Mucosa of descending colon (tissue), 3 donors: Measurements from ENCODE around the gene HPCA. TPM values are rescaled to one million over a fixed set of nuclear protein-coding genes. Genes with fewer than 3 reads are reported as not detected.

Experiments
- ATAC-seq: fragments of 200-7000 bp; cut with Tn5 transposase; one replicate; pipeline ENCODE4 v1.9.1; 2020; ENCODE audit warnings: mild to moderate bottlenecking, moderate library complexity
- DNase-seq, 3 donors: peaks; one replicate each; pipeline ENCODE4 v3.0.0-alpha.2; 2020
- H3K36me3 ChIP-seq: fragments of 200-600 bp; one replicate; pipeline ENCODE4 v1.8.0; 2021; ENCODE audit warnings: low read depth, mild to moderate bottlenecking
- H3K4me1 ChIP-seq: fragments of 200-600 bp; one replicate; pipeline ENCODE4 v1.8.0; 2021; ENCODE audit warnings: low read depth, mild to moderate bottlenecking
- H3K4me3 ChIP-seq: fragments of 200-600 bp; one replicate; pipeline ENCODE4 v1.8.0; 2021; ENCODE audit warnings: mild to moderate bottlenecking
- H3K9me3 ChIP-seq: fragments of 200-600 bp; one replicate; pipeline ENCODE4 v1.8.0; 2021; ENCODE audit warnings: mild to moderate bottlenecking
- intact Hi-C, 2 donors: fragments of 100-400 bp; cut with DNase I in 1 of 2; cut with micrococcal nuclease in 1 of 2; formaldehyde crosslinking; loops; one replicate each; pipeline versions ENCODE4 v1.11.0 to v1.11.1; 2022; cut with DNase I, micrococcal nuclease
- total RNA-seq, 3 donors: library from RNA; stranded (reverse); fragmentation: NEBNext Ultra II Directional in 2 of 3; extraction: Animal tissue kit (Norgen Biotek cat#: 25700) in 2 of 3; gene quantifications; one replicate each; pipeline versions ENCODE4 v1.2.1 to v1.2.4, GENCODE V29; 2021 to 2023
- TF ChIP-seq, protein P1 (sequence below): fragments of 200-600 bp; IDR thresholded peaks from one replicate; pipeline ENCODE4 v1.8.0; 2022; ENCODE audit warnings: antibody characterized with exemption, mild to moderate bottlenecking
- donor health status: DM: no; HTN: no; CAD: no; lungs with moderate emphysema.
- donor health status: DM: no; HTN: no; CAD: no.
- donor health status: DM: no; HTN: yes; CAD: no.

The HPCA gene
- total RNA-seq, 3 donors from 2014 or later = 1.1 to 2.0 (median 1.1) TPM

DNA sequence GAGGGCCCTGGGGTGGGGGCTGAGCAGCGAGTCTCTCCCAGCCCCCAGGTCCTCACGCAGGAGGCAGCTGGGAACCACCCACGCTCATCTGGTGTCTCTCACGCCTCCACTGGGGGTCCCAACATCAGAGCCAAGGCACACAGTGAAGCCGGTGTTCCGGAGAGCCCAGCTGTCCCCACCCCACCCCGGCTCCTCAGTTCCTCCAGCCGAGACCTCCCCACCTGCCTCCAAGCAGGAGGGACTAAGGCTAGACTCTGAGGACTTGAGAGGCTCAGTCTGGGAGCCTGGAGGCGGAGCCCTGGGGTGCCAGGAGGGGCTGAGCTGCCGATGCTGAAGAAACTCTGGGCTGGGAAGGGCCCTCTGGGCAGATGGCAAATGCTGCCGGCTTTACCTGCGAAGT lies 1.6 kb upstream of the HPCA start:
- DNase-seq = no peak
- Histone ChIP-seq H3K9me3 (no peaks in the 10 kb centered on the region), H3K4me3 (no peak overlapping the region), H3K4me1 (peaks cover 6% of the 10 kb centered on the region), H3K36me3 (no peaks in the 10 kb centered on the region)
- TF ChIP-seq, protein P1, sequence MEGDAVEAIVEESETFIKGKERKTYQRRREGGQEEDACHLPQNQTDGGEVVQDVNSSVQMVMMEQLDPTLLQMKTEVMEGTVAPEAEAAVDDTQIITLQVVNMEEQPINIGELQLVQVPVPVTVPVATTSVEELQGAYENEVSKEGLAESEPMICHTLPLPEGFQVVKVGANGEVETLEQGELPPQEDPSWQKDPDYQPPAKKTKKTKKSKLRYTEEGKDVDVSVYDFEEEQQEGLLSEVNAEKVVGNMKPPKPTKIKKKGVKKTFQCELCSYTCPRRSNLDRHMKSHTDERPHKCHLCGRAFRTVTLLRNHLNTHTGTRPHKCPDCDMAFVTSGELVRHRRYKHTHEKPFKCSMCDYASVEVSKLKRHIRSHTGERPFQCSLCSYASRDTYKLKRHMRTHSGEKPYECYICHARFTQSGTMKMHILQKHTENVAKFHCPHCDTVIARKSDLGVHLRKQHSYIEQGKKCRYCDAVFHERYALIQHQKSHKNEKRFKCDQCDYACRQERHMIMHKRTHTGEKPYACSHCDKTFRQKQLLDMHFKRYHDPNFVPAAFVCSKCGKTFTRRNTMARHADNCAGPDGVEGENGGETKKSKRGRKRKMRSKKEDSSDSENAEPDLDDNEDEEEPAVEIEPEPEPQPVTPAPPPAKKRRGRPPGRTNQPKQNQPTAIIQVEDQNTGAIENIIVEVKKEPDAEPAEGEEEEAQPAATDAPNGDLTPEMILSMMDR = no peak
- no peak for ATAC-seq
- intact Hi-C loops = no loop called here

DNA sequence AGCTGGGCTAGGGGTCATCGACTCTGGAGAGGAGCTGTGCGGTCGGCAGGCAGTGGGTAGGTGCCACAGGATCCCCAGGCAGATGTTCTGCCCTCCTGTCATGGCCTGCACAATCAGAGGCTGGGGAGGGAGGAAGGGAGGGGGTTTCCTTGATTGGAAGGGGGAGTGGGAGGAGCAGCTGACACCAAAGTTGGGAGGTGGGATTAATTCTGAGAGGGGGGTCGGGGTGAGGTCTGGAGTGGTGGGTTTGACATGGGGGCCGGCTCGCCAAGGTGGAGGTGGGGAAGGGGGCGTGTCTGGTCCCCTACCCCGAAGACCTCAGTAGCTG lies 651 bp upstream of the HPCA start:
- DNase-seq (no peak), ATAC-seq (no peak)
- Histone ChIP-seq H3K4me3 (no peak overlapping the region), H3K9me3 (no peaks in the 10 kb centered on the region), H3K4me1 (peaks cover 6% of the 10 kb centered on the region), H3K36me3 (no peaks in the 10 kb centered on the region)
- intact Hi-C loops = no loop called here
- TF ChIP-seq, protein P1 = no peak

DNA sequence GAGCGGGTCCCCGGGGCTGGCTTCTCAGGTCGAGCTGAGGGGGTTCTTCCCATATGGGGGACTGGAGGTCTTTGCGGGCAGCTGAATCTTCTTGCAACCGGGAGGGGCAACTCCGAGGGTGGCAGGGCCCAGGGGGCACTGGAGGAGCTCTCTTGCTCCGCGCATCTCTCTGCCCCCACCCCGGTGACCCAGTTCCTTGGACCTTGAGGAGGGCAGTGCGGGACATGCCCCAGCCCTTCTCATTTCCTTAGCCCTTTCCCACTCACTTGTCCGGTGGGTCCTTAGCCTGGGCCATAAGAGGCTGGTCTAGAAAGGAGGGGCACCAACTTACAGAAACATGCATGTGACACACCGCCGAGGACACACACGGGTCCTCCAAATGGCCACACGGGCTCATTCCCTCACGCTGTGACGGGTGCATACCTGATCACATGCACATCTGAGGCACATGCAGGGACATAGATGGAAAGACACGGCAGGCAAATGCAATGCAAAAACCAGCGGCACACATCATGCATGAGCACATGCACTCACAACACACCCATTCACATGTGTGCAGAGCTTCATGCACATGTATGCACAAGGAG lies 630 bp downstream of the HPCA start:
- H3K4me1 ChIP-seq = peaks cover 6% of the 10 kb centered on the region
- no peaks in the 10 kb centered on the region for H3K36me3 ChIP-seq
- ATAC-seq (no peak), DNase-seq (no peak)
- no peak overlapping the region for H3K4me3 ChIP-seq
- intact Hi-C loops = no loop called here
- no peaks in the 10 kb centered on the region for H3K9me3 ChIP-seq
- TF ChIP-seq, protein P1 = no peak

DNA sequence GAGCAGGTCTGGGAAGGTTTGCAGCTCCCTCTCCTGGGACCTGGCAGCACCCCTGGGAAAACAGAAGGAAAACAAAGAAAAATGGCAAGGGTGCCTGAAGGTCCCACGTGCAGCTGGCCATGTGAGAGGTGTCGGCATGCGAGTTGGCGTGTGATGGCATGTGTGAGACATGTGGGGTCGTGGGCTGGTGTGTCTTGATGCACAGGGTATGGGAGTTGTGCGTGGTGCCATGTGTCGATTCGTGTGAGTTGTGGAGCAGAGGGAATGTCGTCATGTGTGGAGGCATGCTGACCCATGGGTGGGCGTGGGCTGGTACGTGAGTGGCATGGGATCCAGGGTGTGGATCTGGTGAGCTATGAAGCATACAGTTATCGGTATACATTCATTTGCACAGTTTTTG lies 1.3 kb downstream of the HPCA start:
- Histone ChIP-seq H3K36me3 (no peaks in the 10 kb centered on the region), H3K4me1 (peaks cover 6% of the 10 kb centered on the region), H3K4me3 (no peak overlapping the region), H3K9me3 (no peaks in the 10 kb centered on the region)
- ATAC-seq (no peak), DNase-seq (peak in 1 of 3 donors; percentile 21)
- intact Hi-C loops = no loop called here
- TF ChIP-seq, protein P1 = no peak

DNA sequence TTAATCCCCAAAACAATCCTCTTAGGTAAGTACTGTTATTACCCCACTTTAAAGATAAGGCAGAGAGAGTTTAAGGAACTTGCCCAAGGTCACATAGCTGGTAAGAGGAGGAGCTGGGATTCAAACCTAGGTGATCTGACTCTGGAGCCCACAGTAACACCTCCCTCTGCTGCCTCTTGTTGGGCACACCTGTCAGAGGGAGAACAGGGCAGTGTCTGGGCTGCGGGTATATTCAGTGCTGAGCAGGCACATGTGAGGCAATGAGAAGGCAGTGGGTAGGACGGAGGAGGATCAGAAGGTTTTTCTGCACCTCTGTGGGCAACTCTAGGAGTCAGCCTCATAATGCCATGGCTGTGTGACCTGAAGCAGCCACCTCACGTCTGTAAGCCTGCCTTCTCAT lies 1.8 kb downstream of the HPCA start:
- Histone ChIP-seq H3K4me1 (peaks cover 6% of the 10 kb centered on the region), H3K36me3 (no peaks in the 10 kb centered on the region), H3K9me3 (no peaks in the 10 kb centered on the region), H3K4me3 (no peak overlapping the region)
- ATAC-seq = no peak
- no peak for DNase-seq
- intact Hi-C loops = no loop called here
- TF ChIP-seq, protein P1 = no peak
